ENCODE results near the gene YTHDF1.

Gene YTHDF1

DNA sequence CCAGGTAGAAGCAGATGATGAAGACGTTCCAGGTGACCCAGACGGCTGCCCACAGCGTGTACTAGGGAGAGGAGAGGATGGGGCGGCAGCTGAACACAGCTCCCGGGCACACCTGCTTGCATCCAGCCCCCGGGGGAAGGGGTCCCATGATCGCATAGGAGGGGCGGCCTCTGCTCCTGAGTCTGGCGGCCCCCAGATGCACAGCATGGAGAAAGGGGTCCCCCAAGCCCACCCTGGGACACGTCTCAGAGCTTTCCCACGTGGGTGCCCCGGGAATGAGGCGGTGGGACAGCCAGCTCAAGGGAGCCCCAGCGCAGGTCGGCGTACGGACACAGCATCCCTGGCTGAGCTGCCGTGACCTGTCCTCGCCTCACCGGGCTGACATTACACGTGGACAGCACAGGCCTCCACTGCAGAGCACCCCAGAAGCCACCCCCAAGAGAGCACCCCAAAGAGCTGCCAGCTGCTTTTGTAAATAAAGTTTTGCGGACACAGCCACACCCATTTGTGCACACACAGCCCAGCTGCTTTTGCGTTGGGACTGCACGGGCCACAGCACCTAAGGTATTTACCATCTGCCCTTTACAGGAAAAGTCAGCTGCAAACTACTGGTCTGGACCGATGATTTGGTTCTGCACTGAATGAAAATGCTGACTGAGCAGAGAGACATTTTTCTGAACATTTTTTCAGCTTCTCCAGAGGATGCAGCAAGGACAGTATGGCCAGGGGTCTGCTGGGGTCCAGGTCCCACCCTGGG is 33.1 kb upstream of the YTHDF1 start:
- no peak for DNase-seq

DNA sequence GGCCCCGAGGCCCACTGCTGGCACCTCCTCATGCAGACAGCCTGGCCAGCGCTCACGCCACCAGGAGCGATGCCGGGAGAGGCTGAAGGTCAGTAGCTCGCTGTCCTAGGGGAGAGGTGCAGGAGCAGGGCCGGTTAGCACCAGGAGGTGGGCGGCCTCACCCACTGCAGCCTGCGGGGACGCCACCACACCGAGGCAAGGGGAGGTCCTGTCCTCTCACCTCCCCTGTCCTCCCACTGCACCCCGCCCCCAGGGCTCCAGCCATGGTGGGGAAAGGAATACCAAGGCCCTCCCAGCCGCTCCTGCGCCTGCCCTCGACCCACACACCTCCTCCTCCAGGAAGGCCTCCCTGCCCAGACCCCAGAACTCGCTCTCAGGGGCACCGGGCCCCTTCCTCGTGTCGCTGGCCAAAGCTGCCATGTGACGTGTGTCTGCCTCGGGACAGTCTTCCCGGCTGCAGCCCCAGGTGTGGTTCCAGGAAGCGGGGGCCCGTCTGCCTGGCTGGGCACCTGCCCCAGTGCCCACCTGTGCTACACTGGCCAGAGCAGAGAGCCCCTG is 31.8 kb upstream of the YTHDF1 start:
- no peak for DNase-seq

DNA sequence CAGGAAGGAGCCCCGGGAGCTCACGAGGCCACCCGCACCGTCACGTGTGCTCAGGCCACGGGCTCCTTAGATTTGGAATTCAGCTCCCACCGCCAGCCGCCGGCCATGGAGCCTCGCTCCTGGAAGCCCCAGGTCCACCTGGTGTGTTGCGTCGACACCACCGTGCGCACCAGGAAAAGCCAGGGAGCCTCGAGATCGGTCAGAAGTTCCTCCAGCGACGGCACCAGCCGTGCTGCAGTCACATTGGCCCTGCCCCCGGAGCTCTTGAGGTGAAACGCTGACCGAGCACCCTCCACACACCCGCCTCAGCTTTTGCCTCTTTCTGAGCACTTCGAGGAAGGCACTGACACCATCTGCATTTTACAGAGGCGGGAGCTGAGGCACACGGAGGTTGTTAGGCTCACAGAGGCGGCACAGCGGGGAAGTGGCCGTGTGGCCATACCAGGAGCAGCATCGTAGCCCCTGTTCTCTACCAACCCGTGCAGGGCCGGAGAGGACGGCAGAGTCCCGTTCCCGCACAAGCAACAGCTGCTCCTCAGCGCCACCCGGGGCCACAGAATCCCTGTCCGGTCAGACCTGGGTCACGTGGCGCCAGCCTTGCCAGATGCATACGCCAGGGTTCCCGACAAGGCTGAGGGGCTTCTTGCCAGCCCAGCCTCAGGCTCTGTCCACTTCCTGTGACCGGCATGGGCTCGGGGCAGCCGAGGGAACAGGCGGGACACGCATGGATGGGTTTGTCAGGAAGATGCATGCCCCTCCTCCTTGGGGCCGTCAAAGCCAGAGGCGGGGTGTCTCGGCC is 30.8 kb upstream of the YTHDF1 start:
- no peak for DNase-seq

DNA sequence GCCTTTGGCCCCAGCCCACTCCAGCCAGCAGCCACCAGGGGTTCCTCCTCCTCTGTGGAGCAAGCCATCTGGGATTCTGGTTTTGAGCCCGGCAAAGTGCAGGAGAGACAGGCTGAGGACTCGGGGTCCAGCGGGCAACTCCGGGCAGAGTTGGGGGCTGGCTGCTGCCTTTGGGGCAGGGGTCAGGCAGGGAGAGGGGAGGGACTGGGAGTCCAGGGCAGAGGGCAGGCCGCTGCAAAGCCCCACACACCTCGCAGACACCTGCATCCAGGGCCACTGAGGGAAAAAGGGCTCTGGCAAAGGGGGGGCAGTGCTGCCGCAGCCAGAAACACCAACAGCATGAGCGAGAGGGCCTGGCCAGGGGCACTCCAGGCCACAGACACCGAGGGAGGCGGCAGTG is 28.5 kb upstream of the YTHDF1 start:
- no peak for DNase-seq

DNA sequence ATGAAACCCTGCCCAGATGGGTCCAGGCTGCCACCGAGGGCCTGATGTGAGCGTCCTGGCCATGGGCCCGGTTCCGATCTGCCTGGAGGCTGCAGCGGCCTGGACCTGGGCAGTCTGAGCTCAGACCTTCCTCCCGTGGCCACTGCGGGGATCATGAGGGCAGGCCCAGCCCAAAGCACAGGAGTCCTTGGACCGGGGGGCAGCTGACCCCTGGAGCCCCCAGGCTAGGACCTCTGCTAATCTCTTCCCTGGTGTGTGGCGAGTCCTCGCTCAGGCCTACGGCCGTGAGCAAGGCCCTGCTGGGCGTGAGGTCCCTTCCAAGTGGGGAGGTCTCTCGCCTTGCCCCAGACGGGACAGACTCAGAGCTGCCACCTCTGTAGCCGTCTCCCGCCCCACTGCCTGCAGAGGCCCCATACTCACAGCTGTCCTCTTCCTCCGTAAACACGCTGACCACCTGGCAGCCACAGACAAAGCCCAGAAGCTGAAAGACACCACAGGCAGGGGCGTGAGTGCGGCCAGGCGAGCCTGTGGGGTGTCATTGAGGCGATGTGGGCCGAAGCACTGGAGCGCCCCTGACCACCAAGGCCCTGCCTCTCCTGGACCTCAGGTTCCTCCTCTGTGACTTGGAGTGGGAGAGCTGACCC is 27.8 kb upstream of the YTHDF1 start:
- no peak for DNase-seq

DNA sequence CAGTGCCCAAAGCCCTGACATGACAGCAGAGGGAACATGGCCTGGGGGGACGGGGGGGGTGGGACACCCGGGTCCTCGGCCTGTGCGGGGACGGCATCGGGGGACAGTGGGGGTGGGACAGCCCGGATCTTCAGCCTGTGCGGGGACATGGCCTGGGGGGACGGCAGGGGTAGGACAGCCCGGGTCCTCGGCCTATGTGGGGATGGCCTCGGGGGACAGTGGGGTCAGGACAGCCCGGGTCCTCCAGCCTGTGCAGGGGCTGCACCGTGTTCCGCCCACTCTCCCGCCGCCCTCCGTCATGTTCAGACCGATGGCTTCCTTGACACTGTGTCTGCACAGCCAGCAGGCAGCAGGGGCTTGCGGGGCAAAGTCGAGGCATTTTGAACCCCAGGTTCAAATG is 26.8 kb upstream of the YTHDF1 start:
- DNase-seq, result no peak

DNA sequence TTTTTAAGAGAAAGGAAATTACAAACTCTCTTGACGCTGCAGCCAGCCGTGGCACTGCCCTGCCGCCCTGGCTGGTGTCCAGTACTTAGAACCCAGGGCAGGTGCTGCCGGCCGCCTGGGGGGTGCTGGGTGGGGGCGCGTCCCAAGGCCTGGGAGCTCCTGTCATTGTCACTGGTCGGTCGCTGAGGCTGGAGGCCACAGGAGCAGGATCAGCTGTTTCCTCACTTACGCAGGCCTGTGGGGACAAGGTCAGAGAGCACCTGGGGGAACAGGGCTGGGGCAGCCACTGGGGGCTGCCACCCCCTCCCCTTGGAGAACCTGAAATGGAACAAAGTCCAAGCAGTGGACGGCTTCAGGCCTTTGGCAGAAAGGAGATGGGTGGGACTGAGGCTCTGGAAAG is 25.3 kb upstream of the YTHDF1 start:
- DNase-seq, result peak; percentile 44

DNA sequence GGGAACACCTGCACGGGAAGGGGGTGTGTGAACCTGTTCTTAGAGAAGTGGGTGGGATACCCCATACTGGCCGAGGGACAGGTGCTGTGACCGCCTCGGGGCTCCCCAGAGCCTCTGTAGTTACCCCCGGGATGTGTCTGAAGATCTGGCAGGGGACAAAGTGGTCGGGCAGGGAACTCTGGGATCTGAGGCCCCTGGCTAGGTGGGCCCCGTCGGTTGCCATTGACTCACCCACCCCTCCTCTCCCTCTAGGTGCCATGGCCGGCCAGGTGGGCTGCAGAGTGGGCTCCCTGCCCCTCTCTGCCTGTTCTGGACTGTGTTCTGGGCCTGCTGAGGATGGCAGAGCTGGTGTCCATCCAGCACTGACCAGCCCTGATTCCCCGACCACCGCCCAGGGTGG is 24.1 kb upstream of the YTHDF1 start:
- DNase-seq, result no peak

DNA sequence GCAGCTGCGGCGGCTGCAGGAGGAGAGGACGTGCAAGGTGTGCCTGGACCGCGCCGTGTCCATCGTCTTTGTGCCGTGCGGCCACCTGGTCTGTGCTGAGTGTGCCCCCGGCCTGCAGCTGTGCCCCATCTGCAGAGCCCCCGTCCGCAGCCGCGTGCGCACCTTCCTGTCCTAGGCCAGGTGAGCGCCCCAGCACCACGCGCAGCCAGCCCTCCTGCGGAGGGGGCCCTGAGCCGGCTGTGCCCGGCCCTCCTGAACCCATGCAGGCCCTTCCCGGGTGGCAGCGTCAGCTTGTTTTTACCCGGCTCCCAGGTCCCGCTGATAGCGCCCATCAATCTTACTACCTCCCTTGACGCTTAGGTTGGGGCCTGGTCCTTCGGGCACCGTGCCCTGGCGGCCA is 23.5 kb upstream of the YTHDF1 start:
- no peak for DNase-seq

DNA sequence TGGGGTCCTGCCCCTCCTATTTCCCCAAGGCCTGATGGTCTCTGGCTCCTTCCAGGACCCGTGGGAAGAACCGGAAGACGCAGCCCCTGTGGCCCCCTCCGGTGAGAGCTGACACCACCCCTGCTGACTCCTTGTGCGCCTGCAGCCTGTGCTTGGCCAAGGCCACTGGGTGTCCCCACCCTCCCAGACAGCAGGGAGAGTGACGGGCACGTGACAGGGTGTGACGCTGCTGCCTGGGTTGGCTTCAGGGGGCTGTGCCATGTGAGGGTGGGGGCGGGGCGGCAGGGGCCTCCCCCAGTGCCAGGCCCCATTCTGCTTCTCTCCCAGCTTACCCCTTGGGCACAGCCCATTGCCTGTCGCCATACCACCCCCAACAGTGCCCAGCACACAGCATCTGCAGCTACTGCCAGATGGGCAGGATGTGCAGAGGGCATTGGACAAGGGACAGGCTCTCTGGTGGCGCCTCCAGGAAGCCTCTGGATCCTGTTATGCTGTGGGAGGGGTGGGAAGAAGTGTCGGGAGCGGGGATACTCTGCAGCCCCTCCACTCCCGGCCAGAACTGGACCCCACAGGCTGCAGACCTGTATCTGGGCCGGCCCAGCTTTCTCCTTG is 22.7 kb upstream of the YTHDF1 start:
- DNase-seq, result no peak

DNA sequence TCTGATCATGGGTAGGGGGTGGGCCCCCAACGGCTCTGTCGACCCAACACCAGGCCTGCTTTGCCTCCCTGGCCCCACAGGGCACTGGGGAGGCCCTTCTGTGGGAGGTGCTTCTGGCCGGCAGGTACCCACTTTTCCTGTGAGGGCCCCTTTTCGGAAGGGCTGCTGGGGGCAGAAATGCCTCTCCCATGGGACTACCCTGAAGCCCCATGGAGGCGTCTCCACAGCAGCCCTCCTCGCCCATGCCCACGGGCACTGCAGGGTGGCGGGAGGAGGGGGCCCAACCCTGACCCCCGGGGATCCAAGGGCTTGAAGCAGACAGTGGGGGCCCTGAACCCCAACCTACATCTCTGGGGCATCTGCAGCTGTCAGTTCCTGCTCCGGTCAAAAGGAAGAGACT is 22.1 kb upstream of the YTHDF1 start:
- no peak for DNase-seq

DNA sequence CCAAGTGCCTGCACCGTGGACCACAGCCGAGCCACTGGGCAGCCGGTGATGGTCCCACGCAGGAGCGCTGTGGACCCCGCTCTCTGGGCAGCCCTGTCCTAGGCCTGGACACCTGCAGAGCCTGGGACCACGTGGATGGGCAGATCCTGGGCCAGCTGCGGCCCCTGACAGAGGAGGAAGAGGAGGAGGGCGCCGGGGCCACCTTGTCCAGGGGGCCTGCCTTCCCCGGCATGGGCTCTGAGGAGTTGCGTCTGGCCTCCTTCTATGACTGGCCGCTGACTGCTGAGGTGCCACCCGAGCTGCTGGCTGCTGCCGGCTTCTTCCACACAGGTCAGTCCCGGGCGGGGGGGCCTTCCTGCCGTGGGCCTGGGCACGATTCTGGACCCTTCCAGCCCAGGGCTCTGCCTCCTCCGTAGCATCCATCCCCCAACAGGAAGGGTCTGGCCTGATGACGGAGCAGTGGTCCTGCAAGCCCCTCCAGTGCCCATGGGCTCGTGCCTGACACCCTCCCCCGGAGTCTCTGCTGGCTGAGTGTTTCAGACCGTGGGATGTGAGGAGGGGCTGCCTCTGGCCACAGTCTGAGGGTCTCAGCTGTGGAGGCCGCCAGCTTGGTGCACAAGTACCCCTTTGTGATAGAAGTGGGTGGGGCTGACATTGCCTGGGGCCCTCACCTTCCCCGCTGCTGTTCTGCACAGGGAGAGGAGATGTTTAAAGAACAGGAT is 20.3 kb upstream of the YTHDF1 start:
- no peak for DNase-seq

DNA sequence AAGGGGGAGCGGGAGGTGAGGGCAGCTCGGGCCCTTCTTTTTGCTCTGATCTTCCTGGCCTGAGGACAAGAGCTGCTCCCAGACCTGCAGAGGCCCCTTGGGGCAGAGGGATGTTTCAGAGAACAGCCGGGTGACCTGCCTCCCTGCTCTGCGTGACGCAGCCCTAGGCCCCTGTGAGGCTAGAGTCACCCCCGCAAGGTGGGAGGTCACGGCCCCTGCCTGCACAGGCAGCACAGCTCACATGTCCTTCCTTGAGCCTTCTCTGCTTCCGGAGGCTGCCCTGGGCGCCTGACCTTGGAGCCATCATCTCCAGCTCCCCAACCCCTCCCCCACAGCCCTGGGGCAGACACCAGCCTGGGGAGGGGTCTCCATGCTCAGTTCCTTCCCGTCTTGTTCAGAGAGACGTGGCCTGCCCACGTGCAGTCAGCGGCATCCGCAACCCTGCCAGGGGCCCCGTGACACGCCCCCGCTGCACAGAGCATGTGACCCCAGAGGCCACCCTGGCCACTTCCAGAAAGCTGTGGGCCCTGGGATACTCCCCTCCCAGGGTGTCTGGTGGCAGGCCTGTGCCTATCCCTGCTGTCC is 19.6 kb upstream of the YTHDF1 start, which contains the start of gene BIRC7:
TSS of gene BIRC7 (plus strand) at position 507 of the 585 bp plus-strand sequence. CDS start 192 bp downstream, outside the sequence.
- no peak for DNase-seq

DNA sequence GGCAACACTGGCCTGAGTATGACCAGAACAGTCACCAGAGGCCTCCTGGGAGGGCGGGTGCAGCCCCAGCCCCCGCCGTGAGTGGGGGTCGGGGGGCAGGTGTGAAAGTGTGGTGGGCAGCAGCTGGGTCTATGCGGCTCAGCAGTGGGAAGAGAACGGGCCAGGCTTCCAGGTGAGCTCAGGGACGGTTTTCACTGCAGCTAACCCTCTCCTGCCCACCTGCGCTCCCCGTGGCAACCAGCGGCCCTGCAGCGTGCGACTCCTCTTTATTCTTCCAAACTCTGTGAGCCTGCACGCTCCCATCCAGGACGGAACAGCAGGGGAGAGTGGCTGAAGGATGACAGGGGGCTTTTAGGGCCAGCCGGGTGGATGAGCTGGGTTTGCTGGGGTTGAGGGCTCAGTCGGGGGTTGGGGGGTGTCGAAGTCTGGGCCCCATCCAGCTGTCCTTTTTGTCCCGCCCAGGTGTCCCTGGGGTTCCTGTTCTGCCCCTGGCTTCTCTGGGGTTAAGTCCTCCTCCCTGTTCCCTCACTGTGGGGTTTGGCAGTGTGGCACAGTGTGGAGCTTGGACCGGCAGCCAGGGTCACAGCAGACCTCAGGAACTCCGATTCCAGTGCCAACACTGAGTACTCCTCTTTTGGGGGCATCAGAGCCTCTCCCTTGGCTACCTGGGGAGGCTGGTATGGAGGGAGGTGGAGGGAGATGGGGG is 18.9 kb upstream of the YTHDF1 start:
- DNase-seq, result peak; percentile 59

DNA sequence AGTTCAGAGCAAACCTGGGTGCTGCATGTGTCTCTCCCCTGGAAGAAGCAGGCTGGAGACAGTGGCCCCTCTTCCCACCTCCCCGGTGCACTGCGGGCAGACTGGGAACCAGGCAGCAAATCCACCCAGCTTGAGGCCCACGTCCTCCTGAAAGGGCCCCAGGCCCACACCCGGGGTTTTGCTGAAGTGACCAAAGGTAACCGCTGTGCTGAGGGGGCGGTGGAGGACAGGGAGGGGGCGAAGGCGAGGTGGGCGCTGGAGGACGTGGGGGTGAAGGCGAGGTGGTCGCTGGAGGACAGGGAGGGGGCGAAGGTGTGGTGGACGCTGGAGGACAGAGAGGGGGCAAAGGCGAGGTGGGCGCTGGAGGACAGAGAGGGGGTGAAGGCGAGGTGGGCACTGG is 18.0 kb upstream of the YTHDF1 start:
- DNase-seq, result no peak

DNA sequence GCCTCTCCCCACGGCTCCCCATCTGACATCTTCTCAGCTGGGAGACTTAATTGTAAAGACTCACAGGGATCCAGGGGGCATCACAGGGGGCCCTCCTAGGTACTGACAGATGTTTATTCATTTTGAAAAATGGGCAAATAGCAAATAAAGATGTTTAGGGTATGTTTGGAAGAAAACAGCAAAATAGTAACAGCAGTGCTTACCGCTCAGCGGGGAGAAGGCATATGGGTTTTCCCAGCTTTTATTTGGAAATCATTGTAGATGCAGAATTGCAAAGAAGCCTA is 17.1 kb upstream of the YTHDF1 start:
- no peak for DNase-seq

DNA sequence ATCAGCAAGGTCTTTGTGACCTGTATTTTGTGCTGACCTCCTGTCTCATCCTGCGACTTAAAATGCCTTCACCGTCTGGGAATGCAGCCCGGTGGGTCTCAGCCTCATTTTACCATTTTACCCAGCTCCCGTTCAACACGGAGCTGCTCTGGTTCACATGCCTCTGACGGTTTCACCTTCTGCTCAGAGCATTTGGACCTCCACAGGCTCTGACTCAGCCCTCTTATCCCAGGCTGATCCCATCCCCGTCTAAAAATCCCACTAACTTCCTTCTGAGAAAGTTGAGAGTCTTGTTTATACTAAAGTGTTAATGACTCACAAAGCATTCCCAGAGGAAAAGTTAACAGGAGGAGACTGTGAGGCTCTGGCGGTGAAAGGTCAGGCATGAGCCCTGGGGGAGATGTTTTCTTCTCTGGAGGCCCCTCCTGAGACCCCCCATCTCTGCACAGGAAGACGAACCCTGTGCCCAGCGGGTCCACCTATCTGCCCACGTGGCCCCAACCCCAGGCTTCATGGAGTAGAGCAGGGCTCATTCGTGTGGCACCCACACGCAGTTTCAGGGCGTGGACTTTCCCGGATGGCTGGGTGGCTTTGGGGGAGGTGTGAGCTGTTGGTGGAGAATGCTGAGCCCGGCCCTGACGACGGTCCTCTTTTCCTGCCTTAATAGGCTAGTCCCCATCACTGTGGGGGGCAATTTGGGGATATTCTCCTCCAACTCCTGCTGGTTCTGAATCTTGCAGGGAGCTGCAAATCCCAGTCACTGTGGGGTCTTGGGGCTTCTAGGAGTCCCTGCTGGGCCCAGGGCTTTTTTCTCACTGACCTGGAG is 16.5 kb upstream of the YTHDF1 start:
- DNase-seq, result no peak

DNA sequence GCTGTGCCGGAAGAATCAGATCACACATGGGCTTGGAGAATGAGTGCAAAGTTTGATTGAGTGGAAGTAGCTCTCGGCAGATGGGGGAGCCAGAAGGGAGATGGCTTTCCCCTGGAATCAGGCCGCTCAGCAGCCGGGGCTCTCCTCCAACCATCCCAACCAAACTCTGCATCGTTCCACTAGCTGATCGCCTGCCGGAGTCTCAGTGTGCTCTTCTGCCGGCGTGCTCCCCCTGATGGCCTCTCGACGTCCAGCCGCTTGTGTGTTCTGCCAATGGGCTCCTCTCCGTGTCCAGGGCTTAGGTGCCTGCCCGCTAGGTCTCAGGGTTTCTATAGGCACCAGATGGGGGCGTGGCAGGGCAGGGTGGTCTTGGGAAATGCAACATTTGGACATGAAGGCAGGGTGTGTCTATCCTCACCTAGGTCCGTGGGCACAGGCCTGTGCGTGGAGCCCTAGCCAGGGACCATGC is 14.9 kb upstream of the YTHDF1 start:
- no peak for DNase-seq

DNA sequence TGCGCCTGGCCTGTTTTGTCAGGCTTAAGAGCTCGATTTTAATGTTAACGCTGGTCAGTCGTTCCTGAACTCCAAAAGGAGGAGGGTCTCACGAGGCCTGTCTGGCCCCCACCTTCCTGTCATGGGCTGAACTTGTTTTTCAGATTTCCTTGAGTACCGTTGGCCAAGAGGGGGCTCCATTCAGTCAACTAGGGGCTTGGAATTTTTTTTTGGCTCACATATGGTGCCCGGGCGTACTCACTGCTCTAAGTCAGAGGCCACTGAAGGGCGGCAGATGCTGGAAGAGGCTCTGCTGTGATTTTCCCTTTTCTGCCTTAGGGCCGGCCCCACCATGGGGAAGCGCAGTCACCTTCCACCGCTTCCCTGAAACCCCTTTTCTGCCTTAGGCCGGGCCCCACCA is 12.9 kb upstream of the YTHDF1 start:
- DNase-seq, result no peak

DNA sequence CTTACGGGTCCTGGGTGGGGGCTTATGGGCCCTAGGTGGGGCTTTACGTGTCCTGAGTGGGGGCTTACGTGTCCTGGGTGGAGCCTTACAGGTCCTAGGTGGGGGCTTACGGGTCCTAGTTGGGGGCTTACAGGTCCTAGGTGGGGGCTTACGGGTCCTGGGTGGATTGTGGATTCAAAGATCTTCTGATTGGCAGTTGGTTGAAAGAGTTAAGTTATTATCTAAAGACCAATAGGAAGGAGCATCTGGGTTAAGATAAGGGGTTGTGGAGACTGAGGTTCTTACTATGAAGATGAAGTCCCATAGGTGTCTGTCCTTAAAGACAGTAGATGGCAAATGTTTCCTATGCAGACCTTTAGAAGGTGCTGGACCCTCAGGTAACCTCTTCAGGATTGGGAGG is 11.3 kb upstream of the YTHDF1 start:
- DNase-seq, result no peak
